Activated T-cell treated with anti-CD3 and anti-CD28 coated beads for 4 hours (primary cell): Measurements from ENCODE around the gene MIA2.
"Not testable (repeated sequence)": the region's sequence is repeated elsewhere in the genome, so short reads cannot be mapped to it uniquely, and the experiment has no call there.

ENCODE experiments used
- DNase-seq: peaks from one replicate; pipeline ENCODE4 v3.0.0-alpha.2; 2020

Gene MIA2

DNA sequence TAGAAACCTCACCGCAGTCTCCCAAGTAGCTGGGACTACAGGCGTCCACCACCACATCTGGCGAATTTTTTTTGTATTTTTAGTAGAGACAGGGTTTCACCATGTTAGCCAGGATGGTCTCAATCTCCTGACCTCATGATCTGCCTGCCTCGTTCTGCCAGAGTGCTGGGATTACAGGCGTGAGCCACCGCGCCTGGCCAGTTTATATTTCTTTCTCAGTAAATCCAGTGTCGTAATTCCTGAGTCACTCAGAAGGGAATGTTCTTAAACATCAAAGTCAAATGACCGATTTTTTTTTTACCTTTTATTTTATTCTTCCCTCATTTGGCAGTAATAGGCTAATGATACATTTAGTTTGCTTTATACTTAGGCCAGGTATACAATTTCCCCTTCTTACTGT, 118.0 kb downstream of the MIA2 start:
- DNase-seq, result no peak

DNA sequence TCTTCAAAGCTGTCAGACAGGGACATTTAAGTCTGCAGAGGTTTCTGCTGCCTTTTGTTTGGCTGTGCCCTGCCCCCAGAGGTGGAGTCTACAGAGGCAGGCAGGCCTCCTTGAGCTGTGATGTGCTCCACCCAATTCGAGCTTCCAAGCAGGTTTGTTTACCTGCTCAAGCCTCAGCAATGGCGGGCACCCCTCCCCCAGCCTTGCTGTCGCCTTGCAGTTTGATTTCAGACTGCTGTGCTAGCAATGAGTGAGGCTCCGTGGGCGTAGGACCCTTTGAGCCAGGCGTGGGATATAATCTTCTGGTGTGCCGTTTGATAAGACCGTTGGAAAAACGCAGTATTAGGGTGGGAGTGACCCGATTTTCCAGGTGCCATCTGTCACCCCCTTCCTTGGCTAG, 125.4 kb downstream of the MIA2 start:
- DNase-seq, result not testable (repeated sequence)

DNA sequence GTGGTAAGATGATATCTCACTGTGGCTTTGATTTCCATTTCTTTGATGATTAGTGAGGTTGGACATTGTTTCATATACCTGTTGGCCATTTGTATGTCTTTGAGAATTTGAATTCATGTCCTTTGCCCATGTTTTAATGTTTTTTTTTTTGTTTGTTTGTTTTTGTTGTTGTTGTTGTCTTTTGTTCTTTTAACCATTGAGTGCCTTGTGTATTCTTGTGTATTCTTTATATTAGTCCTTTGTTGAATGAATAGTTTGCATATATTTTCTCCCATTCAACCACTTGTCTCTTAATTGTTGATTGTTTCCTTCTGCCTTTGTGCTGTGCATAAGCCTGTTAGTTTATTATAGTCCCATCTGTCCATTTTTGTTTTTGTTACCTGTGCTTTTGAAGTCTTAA, 126.6 kb downstream of the MIA2 start:
- DNase-seq, result no peak

DNA sequence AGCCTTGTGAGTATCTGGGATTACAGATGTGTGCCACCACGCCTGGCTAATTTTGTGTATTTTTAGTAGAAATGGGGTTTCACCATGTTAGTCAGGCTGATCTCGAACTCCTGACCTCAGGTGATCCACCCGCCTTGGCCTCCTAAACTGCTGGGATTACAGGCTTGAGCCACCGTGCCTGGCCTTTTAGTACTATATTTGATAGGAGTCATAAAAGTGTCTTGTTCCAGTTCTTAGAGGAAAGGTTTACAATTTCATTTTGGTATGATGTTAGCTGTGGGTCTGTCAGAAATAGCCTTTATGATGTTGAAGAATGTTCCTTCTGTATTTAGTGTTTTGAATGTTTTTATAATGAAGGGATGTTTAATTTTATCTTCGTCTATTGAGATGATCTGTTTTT, 127.8 kb downstream of the MIA2 start:
- not testable (repeated sequence) for DNase-seq

DNA sequence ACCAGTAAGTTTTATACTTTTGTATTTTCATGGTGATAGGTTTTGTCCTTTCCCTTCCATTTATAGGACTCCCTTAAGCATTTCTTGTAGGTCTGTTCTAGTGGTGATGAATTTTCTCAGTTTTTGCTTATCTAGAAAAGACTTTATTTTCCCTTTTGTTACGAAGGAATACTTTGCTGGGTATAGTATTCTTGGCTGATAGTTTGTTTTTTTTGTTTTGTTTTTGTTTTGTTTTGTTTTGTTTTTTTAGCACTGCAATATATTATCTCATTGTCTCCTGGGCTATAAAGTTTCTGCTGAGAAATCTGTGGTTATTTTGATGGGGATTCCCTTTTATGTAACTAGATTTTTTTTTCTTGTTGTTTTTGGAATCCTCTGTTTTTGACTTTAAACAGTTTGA, 130.8 kb downstream of the MIA2 start:
- DNase-seq, result no peak

DNA sequence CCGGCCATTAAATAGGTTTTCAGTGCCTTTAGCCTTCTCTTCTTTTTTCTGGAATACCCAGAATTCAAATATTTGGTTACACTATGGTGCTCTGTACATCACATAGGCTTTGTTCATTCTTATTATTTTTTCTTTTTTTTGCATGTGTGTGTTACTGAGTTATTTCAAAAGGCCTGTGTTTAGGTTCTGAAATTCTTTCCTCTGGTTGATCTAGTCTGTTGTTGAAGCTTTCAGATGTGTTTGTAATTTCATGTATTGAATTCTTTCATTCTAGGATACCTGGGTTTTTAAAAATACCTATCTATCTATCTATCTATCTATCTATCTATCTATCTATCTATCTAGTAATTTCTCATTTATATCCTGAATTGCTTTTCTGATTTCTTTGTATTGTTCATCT, 131.6 kb downstream of the MIA2 start:
- no peak for DNase-seq

DNA sequence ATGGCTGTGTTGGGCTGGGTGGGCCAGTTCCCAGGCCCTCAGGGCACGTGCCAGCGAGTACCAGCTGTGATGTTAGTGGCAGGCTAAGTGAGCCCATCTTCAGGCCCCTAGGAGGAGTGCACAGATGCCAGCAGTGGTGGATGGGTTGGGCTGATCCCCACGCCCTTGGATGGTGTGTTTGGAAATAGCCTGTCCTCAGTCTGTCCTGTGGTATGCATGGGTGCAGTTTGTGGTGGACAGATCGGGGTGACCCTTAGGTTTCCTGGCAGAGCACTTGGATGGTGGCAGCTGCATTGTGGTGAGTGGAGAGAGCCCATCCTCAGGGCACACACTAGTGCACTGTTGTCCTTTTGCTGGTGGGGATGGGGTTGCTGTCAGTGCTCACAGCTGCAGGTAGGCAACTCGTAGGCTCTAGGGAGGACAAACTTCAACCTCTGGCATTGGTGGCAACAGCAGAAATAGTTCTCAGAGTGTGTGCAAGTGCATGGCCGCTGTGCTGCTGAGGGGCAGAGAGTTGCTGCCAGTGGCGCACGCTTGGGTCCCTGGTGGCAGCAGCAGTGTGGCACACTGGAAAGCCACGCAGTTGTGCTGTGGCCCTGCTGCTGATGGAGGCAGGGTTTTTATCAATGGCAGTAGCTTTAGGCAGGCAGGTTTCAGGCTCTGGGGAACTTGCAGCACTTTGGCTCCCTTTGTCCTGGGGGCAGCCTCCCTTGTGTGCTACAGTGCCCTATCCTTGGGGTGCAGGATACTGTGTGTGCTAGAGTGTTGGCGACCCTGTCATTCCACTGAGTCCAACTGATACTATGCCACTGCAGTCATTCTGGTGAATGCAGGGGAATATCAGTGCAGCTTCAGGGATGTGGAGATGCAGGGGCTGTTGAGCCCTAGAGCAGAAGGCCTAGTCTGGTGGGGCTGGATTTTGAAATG, 133.0 kb downstream of the MIA2 start:
- DNase-seq, result no peak

DNA sequence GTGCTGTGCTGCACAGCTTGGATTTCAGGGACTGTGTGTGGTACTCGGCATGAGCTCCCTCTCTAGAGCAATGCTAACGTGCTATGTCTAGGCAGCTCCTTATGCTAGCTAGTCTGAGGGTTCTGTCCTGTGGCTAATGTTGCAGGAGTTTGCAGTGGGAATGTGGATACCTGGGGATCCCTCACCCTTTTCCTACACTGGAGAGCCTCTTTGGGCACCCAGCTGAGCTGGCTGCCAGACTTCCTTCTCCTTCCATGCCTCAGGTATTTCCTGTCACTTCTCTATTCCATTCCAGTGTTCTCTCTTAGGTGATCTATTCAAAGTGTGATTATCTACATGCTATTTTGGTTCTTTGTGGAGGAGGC, 133.7 kb downstream of the MIA2 start:
- no peak for DNase-seq

DNA sequence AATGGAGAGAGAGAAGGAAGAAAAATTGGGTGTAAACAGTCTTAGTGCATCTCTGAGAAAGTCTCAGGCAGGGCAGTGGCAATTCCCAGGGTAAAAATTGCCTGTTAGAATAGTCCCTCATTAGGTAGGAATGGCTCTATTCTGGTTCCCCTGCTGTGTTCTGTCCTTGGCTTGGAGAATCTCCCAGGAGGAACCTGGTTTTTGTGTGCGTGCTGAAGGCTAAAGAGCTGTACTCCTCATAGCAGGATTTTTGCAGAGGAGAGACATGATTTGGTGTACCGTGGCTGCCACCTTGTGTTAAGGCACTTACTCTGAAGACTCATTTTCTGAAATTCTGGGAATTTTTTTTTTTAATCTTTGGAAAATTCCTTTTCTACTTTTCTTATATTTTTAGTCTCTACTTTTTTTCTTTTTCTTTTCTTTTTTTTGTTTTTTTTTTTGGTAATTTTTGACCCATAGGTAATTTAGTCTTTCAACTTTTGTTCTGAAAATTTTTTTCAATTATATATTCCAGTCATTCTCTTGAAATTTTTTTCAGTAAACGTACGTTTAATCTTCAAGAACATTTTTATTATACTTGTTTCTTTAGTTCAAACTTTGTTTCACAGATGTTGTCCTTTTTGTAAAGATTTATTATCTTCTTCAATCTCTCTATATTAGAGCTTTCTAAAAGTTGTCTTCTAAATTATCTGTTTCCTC, 134.7 kb downstream of the MIA2 start:
- no peak for DNase-seq

DNA sequence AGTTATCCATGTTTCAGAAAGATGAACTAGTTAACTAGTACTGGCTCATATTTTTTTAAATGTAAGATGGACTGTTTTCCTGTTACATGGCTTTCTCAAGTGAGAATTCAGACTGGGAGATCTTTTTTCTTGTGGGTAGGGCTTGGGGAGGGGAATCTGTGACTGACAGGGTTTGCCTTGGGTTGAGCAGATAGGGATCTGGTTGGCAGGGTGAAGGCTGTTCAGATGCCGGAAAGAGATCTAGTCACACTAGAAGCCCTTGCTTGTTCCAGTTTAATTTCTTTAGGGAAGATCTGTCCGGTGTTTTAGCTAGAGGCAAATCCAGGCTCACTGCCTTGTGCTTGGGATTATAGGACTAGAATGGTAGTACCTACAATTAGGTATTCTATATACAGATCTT, 135.3 kb downstream of the MIA2 start:
- no peak for DNase-seq

DNA sequence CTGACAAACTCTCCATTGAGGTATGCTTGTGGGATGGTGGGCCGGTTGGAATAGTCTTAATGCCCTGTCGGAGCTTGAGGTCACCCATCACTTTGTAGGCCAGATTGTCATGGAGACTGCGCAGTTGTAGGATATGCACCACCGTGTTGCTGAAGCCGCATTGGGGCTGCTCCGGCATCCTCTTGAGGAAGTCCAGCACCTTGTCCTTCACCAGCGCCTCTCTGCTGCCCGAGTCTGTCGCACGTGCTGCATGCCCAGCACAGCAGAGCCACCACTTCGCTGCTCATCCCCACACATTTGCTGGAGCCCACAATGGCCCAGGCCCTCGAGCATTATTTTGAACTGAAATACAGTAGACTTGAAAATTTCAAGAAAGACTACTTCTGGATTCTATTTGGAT, 136.7 kb downstream of the MIA2 start:
- no peak for DNase-seq

DNA sequence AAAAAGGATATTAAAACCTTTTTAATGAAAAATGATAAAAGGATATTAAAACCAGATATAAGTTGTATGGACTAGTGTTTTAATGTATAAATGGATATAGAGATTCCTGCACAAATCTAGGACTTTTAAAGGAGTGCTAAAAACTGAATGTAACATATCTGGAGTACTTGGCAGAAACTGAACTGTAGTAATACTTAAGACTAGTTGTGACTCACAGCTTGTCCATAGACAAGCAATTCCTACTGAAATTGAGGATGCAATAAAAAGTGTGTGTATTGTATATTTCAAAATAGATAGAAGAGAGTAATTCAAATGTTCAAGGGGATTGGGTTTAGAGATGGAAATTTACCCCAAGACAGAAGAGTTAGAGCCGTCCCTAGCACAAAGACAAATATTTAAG, 138.9 kb downstream of the MIA2 start:
- no peak for DNase-seq

DNA sequence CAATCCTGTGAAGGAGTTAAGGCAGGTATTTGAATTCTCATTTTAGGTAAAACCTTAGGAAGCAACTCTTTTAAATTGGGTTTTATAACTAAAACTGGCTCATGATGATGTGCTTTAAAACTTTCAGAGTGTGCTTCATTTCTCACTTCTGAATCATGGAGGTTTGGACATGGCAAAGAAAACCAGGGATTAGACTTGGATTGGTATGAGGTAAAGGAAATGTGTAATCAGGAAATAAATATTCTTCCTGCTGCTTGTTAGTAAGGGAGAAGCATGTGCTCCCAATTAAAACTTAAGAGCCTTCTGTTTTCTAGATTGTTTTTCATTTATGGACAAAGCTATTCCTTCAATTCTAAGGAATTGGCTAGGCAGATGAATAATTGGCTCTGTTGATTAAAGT, 141.1 kb downstream of the MIA2 start:
- DNase-seq, result no peak

DNA sequence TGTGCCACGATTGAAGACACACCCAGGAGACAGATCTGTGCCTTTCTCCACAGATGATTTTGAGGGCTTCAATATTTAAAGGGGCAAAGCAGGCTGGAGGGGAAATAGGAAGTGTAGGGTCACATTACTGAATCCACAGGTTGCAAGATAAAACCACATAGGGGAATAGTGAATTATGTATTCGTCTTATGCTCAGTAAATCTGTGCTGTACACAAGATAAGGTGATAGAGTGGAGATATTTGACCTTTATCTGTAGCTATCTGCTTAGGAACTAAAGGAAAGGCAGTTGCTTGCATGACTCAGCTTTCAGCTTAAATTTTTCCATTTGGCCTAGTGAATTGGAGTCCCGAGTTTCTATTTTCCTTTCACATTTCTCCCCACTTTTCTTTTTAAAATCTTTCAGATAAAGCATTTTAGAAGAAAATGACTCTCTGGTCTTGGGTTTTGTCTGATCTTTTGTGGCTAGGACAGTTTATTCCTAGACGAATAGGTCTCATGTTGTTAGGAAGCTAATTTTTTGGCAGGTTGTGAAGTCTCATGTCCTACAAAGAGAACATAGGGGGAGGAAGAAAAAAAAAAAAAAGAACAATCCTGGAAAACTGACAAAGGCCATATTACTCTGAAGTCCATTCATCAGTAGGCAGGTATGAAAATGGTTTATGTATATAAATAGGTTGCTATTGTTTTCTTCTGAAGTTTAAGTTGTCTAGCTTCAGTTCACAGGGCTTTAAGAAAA, 143.1 kb downstream of the MIA2 start:
- no peak for DNase-seq

DNA sequence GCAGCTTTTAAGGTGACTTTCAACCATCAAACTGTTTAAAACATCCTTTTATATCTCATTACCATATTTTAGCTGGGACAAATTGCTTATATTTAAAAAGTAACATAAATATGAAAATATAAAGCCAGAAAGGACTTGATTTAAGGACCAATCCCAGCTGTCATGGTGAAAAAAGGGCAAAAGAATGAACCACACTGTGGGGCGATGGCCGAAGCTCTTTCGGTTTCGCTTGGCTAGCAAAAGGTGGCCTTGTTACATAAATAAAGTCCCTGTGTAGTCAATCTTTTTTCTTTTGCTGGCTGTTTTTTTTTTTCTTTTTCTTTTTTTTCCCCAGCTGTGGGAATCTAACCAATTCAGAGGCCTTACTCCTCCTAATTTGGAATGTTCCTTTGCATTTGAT, 147.7 kb downstream of the MIA2 start:
- no peak for DNase-seq

DNA sequence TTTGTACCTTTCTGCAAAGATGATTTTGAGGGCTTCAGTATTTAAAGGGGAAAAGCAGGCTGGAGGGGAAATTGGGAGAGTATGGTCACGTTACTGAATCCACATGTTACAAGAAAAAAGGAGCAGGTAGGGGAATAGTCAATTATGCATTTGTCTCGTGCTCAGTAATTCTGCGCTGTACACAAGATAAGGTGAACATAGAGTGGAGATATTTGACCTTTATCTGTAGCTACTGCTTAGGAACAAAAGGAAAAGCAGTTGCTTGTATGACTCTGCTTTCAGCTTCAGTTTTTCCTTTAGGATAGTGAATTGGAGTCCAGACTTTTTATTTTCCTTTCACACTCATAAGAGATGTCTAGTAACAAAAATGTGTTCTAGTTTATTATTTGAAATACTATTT, 148.7 kb downstream of the MIA2 start:
- no peak for DNase-seq

DNA sequence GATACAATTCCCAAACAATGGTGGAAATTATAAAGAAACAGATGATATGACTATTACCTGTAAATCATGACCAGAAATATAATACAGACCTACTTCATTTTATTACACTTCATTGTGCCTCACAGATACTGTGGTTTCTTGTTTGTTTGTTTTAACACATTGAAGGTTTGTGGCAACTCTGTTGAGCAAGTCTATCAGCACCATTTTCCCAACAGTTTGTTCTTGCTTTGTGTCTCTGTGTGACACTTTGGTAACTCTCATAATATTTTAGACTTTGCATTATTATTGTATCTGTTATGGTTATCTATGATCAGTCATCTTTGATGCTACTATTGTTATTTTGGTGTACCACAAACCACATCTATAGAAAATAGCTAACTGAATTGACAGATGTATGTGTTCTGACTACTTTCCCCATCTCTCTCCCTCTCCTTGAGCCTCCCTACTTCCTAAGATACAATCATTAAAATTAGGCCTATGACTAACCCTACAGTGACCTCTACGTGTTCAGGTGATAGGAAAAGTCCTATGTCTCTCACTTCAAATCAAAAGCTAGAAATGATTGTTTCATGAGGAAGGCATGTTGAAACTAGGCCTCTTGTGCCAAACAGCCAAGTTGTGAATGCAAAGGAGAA, 149.4 kb downstream of the MIA2 start:
- DNase-seq, result no peak

DNA sequence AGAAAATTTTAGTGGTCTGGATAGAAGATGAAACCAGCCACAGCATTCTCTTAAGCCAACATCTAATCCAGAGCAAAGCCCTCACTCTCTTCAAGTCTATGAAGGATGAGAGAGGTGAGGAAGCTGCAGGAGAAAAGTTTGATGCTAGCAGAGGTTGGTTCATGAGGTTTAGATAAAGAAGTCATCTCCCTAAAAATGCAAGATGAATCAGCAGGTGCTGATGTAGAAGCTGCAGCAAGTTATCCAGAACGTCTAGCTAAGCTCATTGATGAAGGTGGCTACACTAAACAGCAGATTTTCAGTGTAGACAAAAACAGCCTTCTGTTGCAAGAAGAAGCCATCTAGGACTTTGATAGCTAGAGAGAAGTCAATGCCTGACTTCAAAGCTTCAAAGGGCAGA, 150.0 kb downstream of the MIA2 start:
- no peak for DNase-seq

DNA sequence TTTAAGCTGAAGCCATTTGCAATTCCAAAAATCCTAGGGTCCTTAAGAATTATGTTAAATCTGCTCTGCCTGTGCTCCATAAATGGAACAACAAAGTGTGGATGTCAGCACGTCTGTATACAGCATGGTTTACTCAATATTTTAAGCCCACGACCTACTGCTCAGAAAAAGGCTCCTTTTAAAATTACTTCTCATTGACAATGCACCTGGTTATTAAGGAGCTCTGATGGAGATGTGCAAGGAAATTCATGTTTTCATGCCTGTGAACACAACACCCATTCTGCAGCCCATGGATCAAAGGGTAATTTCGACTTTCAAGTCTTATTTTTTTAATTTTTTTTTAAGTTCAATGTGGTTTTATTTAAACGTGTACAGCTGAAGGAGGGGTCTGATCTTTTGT, 150.5 kb downstream of the MIA2 start:
- DNase-seq, result no peak

DNA sequence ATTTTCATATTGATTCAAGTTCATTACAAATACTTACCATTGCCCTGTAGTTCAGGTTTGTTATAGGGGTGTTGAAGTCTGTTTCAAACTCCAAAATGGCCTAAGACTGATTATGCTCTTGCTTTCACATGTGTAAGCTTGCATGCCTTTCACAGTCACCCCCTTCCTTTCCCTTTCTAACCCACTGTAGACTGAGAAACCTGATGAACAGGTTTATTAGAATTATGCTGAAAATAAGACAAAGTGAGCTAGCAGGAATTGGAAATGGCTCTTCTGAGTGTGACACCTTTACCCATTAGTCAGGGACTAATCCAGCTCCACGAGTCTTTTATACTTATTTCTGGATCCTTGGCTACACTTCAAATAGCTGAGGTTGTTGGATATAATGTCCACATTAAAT, 159.6 kb downstream of the MIA2 start:
- DNase-seq, result no peak

DNA sequence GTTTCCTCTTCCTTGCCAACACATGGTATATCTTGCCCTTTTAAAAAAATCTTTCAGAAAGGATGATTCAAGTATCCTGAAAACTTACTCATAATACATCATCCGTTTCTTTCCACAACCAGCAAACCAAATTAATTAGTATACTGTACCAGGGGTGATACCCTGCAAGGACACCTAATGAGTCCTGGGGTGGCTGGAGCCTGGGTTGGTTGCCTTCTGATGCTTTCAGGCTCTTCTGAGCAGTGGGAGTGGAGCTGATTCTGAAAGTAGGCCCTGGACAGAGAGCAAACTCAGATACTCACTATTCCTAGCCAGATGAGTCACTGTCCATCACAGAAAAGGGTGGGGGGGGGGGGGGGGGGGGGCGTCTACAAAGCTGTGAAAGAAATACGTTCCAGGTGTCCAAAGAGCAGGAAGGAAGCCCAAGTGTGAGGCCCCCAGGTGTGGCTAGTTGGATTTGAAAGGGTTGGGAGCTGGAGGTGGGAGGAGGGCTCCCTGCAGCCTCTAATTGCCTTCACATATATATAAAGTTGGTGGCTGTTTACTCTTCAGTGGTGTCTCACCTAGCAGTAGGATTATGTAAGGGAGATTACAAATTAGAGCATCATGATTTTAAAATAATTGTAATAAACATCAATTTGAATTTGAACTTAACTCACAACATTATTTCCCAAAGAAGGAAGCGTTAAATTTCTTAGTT, 162.0 kb downstream of the MIA2 start:
- DNase-seq, result no peak

DNA sequence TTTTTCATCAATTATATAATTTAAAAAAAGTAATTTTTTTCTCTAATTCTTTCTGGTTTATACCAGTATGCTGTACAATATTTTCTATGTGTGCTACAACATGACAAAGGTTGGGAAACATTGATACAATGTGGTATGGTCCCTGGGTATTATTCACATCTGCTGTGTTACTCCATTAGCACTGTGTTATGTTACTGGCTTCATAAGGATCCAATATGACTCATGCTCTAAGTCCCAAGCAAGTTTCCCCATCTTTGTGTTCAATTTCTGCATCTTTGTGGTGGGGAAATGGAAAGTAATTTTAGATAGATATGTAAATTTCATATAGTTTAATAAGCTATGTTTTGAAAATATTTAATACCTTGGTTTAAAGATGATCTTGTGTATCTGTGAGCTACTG, 162.7 kb downstream of the MIA2 start:
- DNase-seq, result no peak

DNA sequence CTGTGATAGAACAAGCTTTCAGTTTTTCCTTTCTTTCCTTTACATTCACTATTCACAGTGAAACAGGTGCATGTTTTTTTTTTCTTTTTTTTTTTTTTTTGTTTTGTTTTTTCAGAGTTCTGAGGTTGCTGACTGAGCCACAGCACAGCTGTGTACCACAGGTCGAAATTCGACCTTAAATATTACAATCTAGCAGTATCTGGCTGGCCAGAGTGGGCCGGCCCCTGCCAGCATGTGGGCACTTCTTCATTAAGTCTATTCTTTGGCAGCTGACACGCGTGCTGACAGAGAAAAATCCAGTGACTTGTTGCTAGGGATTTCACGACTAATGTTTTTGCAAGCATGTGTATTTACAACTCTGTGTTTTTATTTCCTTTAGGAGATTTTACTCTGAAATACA, 164.7 kb downstream of the MIA2 start:
- no peak for DNase-seq
